LNCAP (cell line): ENCODE results near the gene SDK1.

ENCODE experiments used
- CTCF ChIP-seq: fragments of 450-650 bp; IDR thresholded peaks from 2 replicates; pipeline ENCODE4 v1.5.1; 2017; ENCODE audit warnings: mild to moderate bottlenecking

Gene SDK1

GRCh38 chr7:4175346-4175973 is 874.4 kb downstream of the SDK1 start:
- no peak for TF ChIP-seq CTCF

- TF ChIP-seq CTCF, result no peak
Measured at GRCh38 chr7:4177001-4177400, 875.9 kb downstream of the SDK1 start.

GRCh38 chr7:4178416-4178815 is 877.4 kb downstream of the SDK1 start:
- no peak for TF ChIP-seq CTCF

- TF ChIP-seq CTCF, result no peak
Measured at GRCh38 chr7:4178916-4179687, 878.0 kb downstream of the SDK1 start.

- no peak for TF ChIP-seq CTCF
Measured at GRCh38 chr7:4179688-4180380, 878.8 kb downstream of the SDK1 start.

GRCh38 chr7:4181446-4181845 is 880.4 kb downstream of the SDK1 start:
- TF ChIP-seq CTCF, result no peak

- TF ChIP-seq CTCF, result no peak
Measured at GRCh38 chr7:4182605-4183300, 881.7 kb downstream of the SDK1 start.
